OCI-LY1 (cell line): ENCODE results near the gene NMT1.

Experiments
- EZH2 ChIP-seq: fragments of 200-600 bp; sonication (generic), shearing (Covaris generic); IDR thresholded peaks from 2 replicates; pipeline ENCODE4 v1.8.0; 2017; ENCODE audit warnings: borderline replicate concordance, mixed run types, mild to moderate bottlenecking, antibody characterized with exemption, low read length, moderate library complexity, mixed read lengths
- TF ChIP-seq, protein P1 (sequence below): fragments of 200-600 bp; sonication (generic), shearing (Covaris generic); IDR thresholded peaks from 2 replicates; pipeline ENCODE4 v1.5.1; 2017; ENCODE audit warnings: mild to moderate bottlenecking, antibody characterized with exemption, low read length, moderate library complexity, mixed read lengths

DNA sequence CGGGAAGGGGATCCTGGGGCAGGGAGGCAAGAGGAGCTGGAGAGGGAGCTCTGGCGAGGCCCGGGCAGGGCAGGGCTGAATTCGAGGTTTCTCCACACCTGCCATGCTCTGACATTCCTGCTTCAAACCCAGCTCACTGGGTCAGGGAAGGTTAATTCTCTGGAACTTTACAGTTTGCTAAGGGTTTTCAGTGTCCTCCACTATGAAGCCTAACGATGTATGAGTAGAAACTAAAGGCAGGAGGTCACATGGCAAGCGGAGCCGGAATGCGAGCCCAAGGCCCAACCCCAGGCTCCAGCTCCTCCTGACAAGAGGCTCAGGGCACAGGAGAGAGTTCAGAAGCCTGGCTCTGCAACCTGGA lies 38.8 kb upstream of the NMT1 start:
- TF ChIP-seq, protein P1, sequence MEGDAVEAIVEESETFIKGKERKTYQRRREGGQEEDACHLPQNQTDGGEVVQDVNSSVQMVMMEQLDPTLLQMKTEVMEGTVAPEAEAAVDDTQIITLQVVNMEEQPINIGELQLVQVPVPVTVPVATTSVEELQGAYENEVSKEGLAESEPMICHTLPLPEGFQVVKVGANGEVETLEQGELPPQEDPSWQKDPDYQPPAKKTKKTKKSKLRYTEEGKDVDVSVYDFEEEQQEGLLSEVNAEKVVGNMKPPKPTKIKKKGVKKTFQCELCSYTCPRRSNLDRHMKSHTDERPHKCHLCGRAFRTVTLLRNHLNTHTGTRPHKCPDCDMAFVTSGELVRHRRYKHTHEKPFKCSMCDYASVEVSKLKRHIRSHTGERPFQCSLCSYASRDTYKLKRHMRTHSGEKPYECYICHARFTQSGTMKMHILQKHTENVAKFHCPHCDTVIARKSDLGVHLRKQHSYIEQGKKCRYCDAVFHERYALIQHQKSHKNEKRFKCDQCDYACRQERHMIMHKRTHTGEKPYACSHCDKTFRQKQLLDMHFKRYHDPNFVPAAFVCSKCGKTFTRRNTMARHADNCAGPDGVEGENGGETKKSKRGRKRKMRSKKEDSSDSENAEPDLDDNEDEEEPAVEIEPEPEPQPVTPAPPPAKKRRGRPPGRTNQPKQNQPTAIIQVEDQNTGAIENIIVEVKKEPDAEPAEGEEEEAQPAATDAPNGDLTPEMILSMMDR: 0 out of 2 replicates have a peak, but pooled peaks have one; percentile 22
- TF ChIP-seq EZH2: no peak
